Bone marrow (tissue), 2 donors: ENCODE data around the gene CDH22.

ENCODE experiments used
- DNase-seq, 2 donors: peaks; one replicate each; lab custom pipeline; 2025; lab: John Stamatoyannopoulos, UW

CDH22 gene

GRCh38 chr20:46169245-46170171, 138.8 kb downstream of the CDH22 start:
- no peak for DNase-seq

- DNase-seq: no peak
These were observed 139.9 kb downstream of the CDH22 start for GRCh38 chr20:46168438-46168837.

GRCh38 chr20:46167080-46167479, 141.2 kb downstream of the CDH22 start:
- DNase-seq: no peak

- DNase-seq: no peak
These were observed 144.0 kb downstream of the CDH22 start for GRCh38 chr20:46164254-46164653.

GRCh38 chr20:46161921-46162320, 146.4 kb downstream of the CDH22 start:
- no peak for DNase-seq

- no peak for DNase-seq
These were observed 147.6 kb downstream of the CDH22 start for GRCh38 chr20:46160661-46161060.

GRCh38 chr20:46159101-46159897, 149.0 kb downstream of the CDH22 start:
- DNase-seq: no peak

GRCh38 chr20:46158476-46158987, 149.8 kb downstream of the CDH22 start:
- no peak for DNase-seq

- DNase-seq: no peak
These were observed 150.7 kb downstream of the CDH22 start for GRCh38 chr20:46157625-46158024.

- no peak for DNase-seq
These were observed 151.2 kb downstream of the CDH22 start for GRCh38 chr20:46157076-46157592.

- no peak for DNase-seq
These were observed 152.2 kb downstream of the CDH22 start for GRCh38 chr20:46156065-46156464.

- DNase-seq: no peak
These were observed 153.5 kb downstream of the CDH22 start for GRCh38 chr20:46154796-46155195.

GRCh38 chr20:46154305-46154704, 154.0 kb downstream of the CDH22 start:
- DNase-seq: no peak

GRCh38 chr20:46152824-46153586, 155.3 kb downstream of the CDH22 start:
- DNase-seq: no peak

- DNase-seq: no peak
These were observed 156.4 kb downstream of the CDH22 start for GRCh38 chr20:46151936-46152335.

- no peak for DNase-seq
These were observed 157.4 kb downstream of the CDH22 start for GRCh38 chr20:46150943-46151342.

GRCh38 chr20:46148313-46149208, 159.7 kb downstream of the CDH22 start:
- DNase-seq: no peak

- no peak for DNase-seq
These were observed 162.6 kb downstream of the CDH22 start for GRCh38 chr20:46145713-46146112.

- DNase-seq: no peak
These were observed 163.8 kb downstream of the CDH22 start for GRCh38 chr20:46144432-46145025.

- DNase-seq: no peak
These were observed 166.2 kb downstream of the CDH22 start for GRCh38 chr20:46142124-46142523.
